ENCODE results near the gene CTLA4.

The CTLA4 gene

GRCh38 chr2:203849010-203849409 is 18.6 kb upstream of the CTLA4 start:
- H3K4ac ChIP-seq (ENCODE audit: low read length) = no peak overlapping the region
- H3K14ac ChIP-seq (ENCODE audit: low read length) = no peak overlapping the region
- no peak overlapping the region for H3K23ac ChIP-seq (ENCODE audit: low read depth, low read length, poor library complexity)
- no peak overlapping the region for H2BK5ac ChIP-seq (ENCODE audit: low read length)
- H3K27ac ChIP-seq (replicated peaks; ENCODE audit: low read length) = no peak overlapping the region
- H3K4me3 ChIP-seq (ENCODE audit: low read length in 2 of 2) = no peak overlapping the region
- H3K9ac ChIP-seq (ENCODE audit: low read depth, low read length, poor library complexity) = no peak overlapping the region
- WGBS, 2 donors (ENCODE audit: extremely low coverage in 2 of 2, insufficient read length in 2 of 2, insufficient replicate concordance in 1 of 2) = no CpG with 5 or more reads among the region's 2 CpGs
- no peak overlapping the region for H2AK5ac ChIP-seq (ENCODE audit: low read depth, low read length)
- no peak overlapping the region for H4K8ac ChIP-seq (ENCODE audit: low read depth, low read length)
- peaks cover 0 to 10% (median 0%) of the 10 kb centered on the region in 3 experiments for H3K27me3 ChIP-seq (ENCODE audit: control insufficient read depth in 3 of 3, insufficient read depth in 3 of 3, low read depth in 1 of 3, low read length in 3 of 3)
- no peak overlapping the region for H2BK12ac ChIP-seq (ENCODE audit: low read length)
- H2AFZ ChIP-seq (ENCODE audit: low read length) = no peak overlapping the region
- no peaks in the 10 kb centered on the region for H3K79me1 ChIP-seq (ENCODE audit: low read depth, low read length)
- no peak overlapping the region for H3K4me2 ChIP-seq (ENCODE audit: insufficient read depth, low read length, poor library complexity, severe bottlenecking)
- no peaks in the 10 kb centered on the region for H3K4me1 ChIP-seq (ENCODE audit: control insufficient read depth in 2 of 2, insufficient read depth in 1 of 2, low read depth in 1 of 2, low read length in 2 of 2)
- DNase-seq (ENCODE audit: low spot score) = no peak
- H3K36me3 ChIP-seq (replicated peaks in 1 of 2; ENCODE audit: control insufficient read depth in 2 of 2, insufficient read depth in 2 of 2, low read length in 2 of 2) = no peaks in the 10 kb centered on the region
- H3K18ac ChIP-seq (ENCODE audit: low read length) = no peak overlapping the region
- no peaks in the 10 kb centered on the region for H3K9me3 ChIP-seq (replicated peaks in 1 of 2; ENCODE audit: control insufficient read depth in 2 of 2, insufficient read depth in 1 of 2, low read depth in 1 of 2, low read length in 2 of 2)
- no peak overlapping the region for H2BK15ac ChIP-seq (ENCODE audit: low read length)
- H2BK120ac ChIP-seq (ENCODE audit: low read depth, low read length) = no peak overlapping the region
- H4K91ac ChIP-seq (ENCODE audit: low read depth, low read length, poor library complexity) = no peak overlapping the region

GRCh38 chr2:203852760-203853159 is 14.8 kb upstream of the CTLA4 start:
- Histone ChIP-seq H3K27me3 (ENCODE audit: control insufficient read depth in 3 of 3, insufficient read depth in 3 of 3, low read depth in 1 of 3, low read length in 3 of 3) (peaks cover 0 to 14% (median 0%) of the 10 kb centered on the region in 3 experiments), H2BK12ac (ENCODE audit: low read length) (no peak overlapping the region), H3K14ac (ENCODE audit: low read length) (no peak overlapping the region), H3K4me2 (ENCODE audit: insufficient read depth, low read length, poor library complexity, severe bottlenecking) (no peak overlapping the region), H2BK5ac (ENCODE audit: low read length) (no peak overlapping the region), H3K4me3 (ENCODE audit: low read length in 2 of 2) (no peak overlapping the region), H3K9me3 (replicated peaks in 1 of 2; ENCODE audit: control insufficient read depth in 2 of 2, insufficient read depth in 1 of 2, low read depth in 1 of 2, low read length in 2 of 2) (no peaks in the 10 kb centered on the region), H2BK120ac (ENCODE audit: low read depth, low read length) (no peak overlapping the region), H4K91ac (ENCODE audit: low read depth, low read length, poor library complexity) (no peak overlapping the region), H3K79me1 (ENCODE audit: low read depth, low read length) (no peaks in the 10 kb centered on the region), H3K36me3 (replicated peaks in 1 of 2; ENCODE audit: control insufficient read depth in 2 of 2, insufficient read depth in 2 of 2, low read length in 2 of 2) (no peaks in the 10 kb centered on the region), H3K23ac (ENCODE audit: low read depth, low read length, poor library complexity) (no peak overlapping the region), H3K27ac (replicated peaks; ENCODE audit: low read length) (no peak overlapping the region), H3K4me1 (ENCODE audit: control insufficient read depth in 2 of 2, insufficient read depth in 1 of 2, low read depth in 1 of 2, low read length in 2 of 2) (no peaks in the 10 kb centered on the region), H3K9ac (ENCODE audit: low read depth, low read length, poor library complexity) (no peak overlapping the region), H2AFZ (ENCODE audit: low read length) (no peak overlapping the region), H2AK5ac (ENCODE audit: low read depth, low read length) (no peak overlapping the region), H2BK15ac (ENCODE audit: low read length) (no peak overlapping the region), H4K8ac (ENCODE audit: low read depth, low read length) (no peak overlapping the region), H3K4ac (ENCODE audit: low read length) (no peak overlapping the region), H3K18ac (ENCODE audit: low read length) (no peak overlapping the region)
- no CpG with 5 or more reads among the region's 2 CpGs for WGBS, 2 donors (ENCODE audit: extremely low coverage in 2 of 2, insufficient read length in 2 of 2, insufficient replicate concordance in 1 of 2)
- DNase-seq (ENCODE audit: low spot score) = no peak

GRCh38 chr2:203853271-203853670 is 14.3 kb upstream of the CTLA4 start:
- no peak overlapping the region for H2BK15ac ChIP-seq (ENCODE audit: low read length)
- H2BK120ac ChIP-seq (ENCODE audit: low read depth, low read length) = no peak overlapping the region
- no peak overlapping the region for H3K23ac ChIP-seq (ENCODE audit: low read depth, low read length, poor library complexity)
- no peak overlapping the region for H3K27ac ChIP-seq (replicated peaks; ENCODE audit: low read length)
- H3K4ac ChIP-seq (ENCODE audit: low read length) = no peak overlapping the region
- H3K4me3 ChIP-seq (ENCODE audit: low read length in 2 of 2) = no peak overlapping the region
- no peaks in the 10 kb centered on the region for H3K9me3 ChIP-seq (replicated peaks in 1 of 2; ENCODE audit: control insufficient read depth in 2 of 2, insufficient read depth in 1 of 2, low read depth in 1 of 2, low read length in 2 of 2)
- H3K4me1 ChIP-seq (ENCODE audit: control insufficient read depth in 2 of 2, insufficient read depth in 1 of 2, low read depth in 1 of 2, low read length in 2 of 2) = no peaks in the 10 kb centered on the region
- H3K14ac ChIP-seq (ENCODE audit: low read length) = no peak overlapping the region
- no peak overlapping the region for H2BK12ac ChIP-seq (ENCODE audit: low read length)
- H4K8ac ChIP-seq (ENCODE audit: low read depth, low read length) = no peak overlapping the region
- H3K36me3 ChIP-seq (replicated peaks in 1 of 2; ENCODE audit: control insufficient read depth in 2 of 2, insufficient read depth in 2 of 2, low read length in 2 of 2) = no peaks in the 10 kb centered on the region
- no peak overlapping the region for H2AK5ac ChIP-seq (ENCODE audit: low read depth, low read length)
- no peak overlapping the region for H2BK5ac ChIP-seq (ENCODE audit: low read length)
- H3K79me1 ChIP-seq (ENCODE audit: low read depth, low read length) = no peaks in the 10 kb centered on the region
- no peak overlapping the region for H4K91ac ChIP-seq (ENCODE audit: low read depth, low read length, poor library complexity)
- H3K18ac ChIP-seq (ENCODE audit: low read length) = no peak overlapping the region
- no peak for DNase-seq (ENCODE audit: low spot score)
- H3K4me2 ChIP-seq (ENCODE audit: insufficient read depth, low read length, poor library complexity, severe bottlenecking) = no peak overlapping the region
- peaks cover 0 to 14% (median 0%) of the 10 kb centered on the region in 3 experiments for H3K27me3 ChIP-seq (ENCODE audit: control insufficient read depth in 3 of 3, insufficient read depth in 3 of 3, low read depth in 1 of 3, low read length in 3 of 3)
- no peak overlapping the region for H3K9ac ChIP-seq (ENCODE audit: low read depth, low read length, poor library complexity)
- H2AFZ ChIP-seq (ENCODE audit: low read length) = no peak overlapping the region
- WGBS, 2 donors (ENCODE audit: extremely low coverage in 2 of 2, insufficient read length in 2 of 2, insufficient replicate concordance in 1 of 2) = no CpG with 5 or more reads among the region's 3 CpGs

- no peak overlapping the region for H2BK120ac ChIP-seq (ENCODE audit: low read depth, low read length)
- H3K14ac ChIP-seq (ENCODE audit: low read length) = no peak overlapping the region
- no peak overlapping the region for H3K4ac ChIP-seq (ENCODE audit: low read length)
- H2AFZ ChIP-seq (ENCODE audit: low read length) = no peak overlapping the region
- no peaks in the 10 kb centered on the region for H3K79me1 ChIP-seq (ENCODE audit: low read depth, low read length)
- no peaks in the 10 kb centered on the region for H3K4me1 ChIP-seq (ENCODE audit: control insufficient read depth in 2 of 2, insufficient read depth in 1 of 2, low read depth in 1 of 2, low read length in 2 of 2)
- DNase-seq (ENCODE audit: low spot score) = no peak
- H4K91ac ChIP-seq (ENCODE audit: low read depth, low read length, poor library complexity) = no peak overlapping the region
- no peak overlapping the region for H3K9ac ChIP-seq (ENCODE audit: low read depth, low read length, poor library complexity)
- H3K27me3 ChIP-seq (ENCODE audit: control insufficient read depth in 3 of 3, insufficient read depth in 3 of 3, low read depth in 1 of 3, low read length in 3 of 3) = peaks cover 0 to 14% (median 0%) of the 10 kb centered on the region in 3 experiments
- no peaks in the 10 kb centered on the region for H3K36me3 ChIP-seq (replicated peaks in 1 of 2; ENCODE audit: control insufficient read depth in 2 of 2, insufficient read depth in 2 of 2, low read length in 2 of 2)
- H3K18ac ChIP-seq (ENCODE audit: low read length) = no peak overlapping the region
- no peak overlapping the region for H2BK15ac ChIP-seq (ENCODE audit: low read length)
- H2BK12ac ChIP-seq (ENCODE audit: low read length) = no peak overlapping the region
- no peak overlapping the region for H2BK5ac ChIP-seq (ENCODE audit: low read length)
- no peak overlapping the region for H3K23ac ChIP-seq (ENCODE audit: low read depth, low read length, poor library complexity)
- H3K9me3 ChIP-seq (replicated peaks in 1 of 2; ENCODE audit: control insufficient read depth in 2 of 2, insufficient read depth in 1 of 2, low read depth in 1 of 2, low read length in 2 of 2) = no peaks in the 10 kb centered on the region
- H3K4me3 ChIP-seq (ENCODE audit: low read length in 2 of 2) = no peak overlapping the region
- no peak overlapping the region for H3K27ac ChIP-seq (replicated peaks; ENCODE audit: low read length)
- no peak overlapping the region for H2AK5ac ChIP-seq (ENCODE audit: low read depth, low read length)
- WGBS, 2 donors (ENCODE audit: extremely low coverage in 2 of 2, insufficient read length in 2 of 2, insufficient replicate concordance in 1 of 2) = no CpG with 5 or more reads among the region's 5 CpGs
- H3K4me2 ChIP-seq (ENCODE audit: insufficient read depth, low read length, poor library complexity, severe bottlenecking) = no peak overlapping the region
- no peak overlapping the region for H4K8ac ChIP-seq (ENCODE audit: low read depth, low read length)
Measured at GRCh38 chr2:203853722-203854121, 13.8 kb upstream of the CTLA4 start.

All from neuronal stem cell (in vitro differentiated cells).